ENCODE results near the gene NR0B2. TPM values are rescaled to one million over a fixed set of nuclear protein-coding genes. Genes with fewer than 3 reads are reported as not detected.

The NR0B2 gene
- total and polyA plus RNA-seq, 2 of the 13 experiments (the other 11 are each of a cell fraction or from before 2014, with no cell fraction given): 72.5 to 133 TPM

DNA sequence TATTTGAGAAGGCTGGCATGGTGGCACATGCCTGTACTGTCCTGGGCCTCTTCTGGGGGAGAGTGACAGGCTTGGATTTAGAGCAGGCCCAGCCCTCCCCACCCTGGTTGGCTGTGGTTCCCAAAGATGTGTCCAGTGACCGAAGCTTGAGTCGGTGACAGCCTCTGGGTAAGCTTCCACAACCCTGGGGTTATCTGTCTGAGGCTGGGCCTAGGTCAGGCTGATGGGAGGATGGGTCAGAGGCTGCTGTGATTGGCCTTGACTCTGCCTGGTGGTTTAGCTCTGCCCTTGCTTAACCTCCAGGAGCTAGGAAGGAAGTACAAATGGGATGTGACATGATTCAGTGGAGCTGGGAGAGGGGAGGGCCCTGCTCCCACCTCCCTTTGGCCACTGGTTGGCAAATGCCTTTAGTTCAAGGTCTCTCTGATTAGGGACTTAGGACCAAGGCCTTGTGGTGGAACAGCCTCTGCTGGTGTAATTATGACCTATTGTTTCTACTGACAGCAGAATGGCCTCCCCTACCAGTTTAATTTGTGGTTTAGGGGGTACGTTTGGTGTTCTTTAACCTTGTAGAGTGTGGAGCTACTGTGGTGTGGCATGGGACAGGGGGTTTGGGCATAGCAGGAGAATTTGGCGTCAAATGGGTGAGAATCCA, 24.4 kb upstream of the NR0B2 start (continued):
- TF ChIP-seq, protein P1, sequence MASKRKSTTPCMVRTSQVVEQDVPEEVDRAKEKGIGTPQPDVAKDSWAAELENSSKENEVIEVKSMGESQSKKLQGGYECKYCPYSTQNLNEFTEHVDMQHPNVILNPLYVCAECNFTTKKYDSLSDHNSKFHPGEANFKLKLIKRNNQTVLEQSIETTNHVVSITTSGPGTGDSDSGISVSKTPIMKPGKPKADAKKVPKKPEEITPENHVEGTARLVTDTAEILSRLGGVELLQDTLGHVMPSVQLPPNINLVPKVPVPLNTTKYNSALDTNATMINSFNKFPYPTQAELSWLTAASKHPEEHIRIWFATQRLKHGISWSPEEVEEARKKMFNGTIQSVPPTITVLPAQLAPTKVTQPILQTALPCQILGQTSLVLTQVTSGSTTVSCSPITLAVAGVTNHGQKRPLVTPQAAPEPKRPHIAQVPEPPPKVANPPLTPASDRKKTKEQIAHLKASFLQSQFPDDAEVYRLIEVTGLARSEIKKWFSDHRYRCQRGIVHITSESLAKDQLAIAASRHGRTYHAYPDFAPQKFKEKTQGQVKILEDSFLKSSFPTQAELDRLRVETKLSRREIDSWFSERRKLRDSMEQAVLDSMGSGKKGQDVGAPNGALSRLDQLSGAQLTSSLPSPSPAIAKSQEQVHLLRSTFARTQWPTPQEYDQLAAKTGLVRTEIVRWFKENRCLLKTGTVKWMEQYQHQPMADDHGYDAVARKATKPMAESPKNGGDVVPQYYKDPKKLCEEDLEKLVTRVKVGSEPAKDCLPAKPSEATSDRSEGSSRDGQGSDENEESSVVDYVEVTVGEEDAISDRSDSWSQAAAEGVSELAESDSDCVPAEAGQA (IDR thresholded peaks at IDR 0.05; ENCODE audit: low read depth): 0 out of 2 replicates have a peak, but pooled peaks have one; percentile 19
- TF ChIP-seq, protein P1 (CRISPR knock-in tag; IDR thresholded peaks at IDR 0.05; ENCODE audit: borderline replicate concordance): no peak
- TF ChIP-seq SOX5 (CRISPR knock-in tag; IDR thresholded peaks at IDR 0.05; ENCODE audit: borderline replicate concordance) (peak; percentile 91), ZNF33B (CRISPR knock-in tag; IDR thresholded peaks at IDR 0.05) (no peak), ZNF746 (CRISPR knock-in tag; IDR thresholded peaks at IDR 0.05) (peak; percentile 97), CCDC6 (CRISPR knock-in tag; IDR thresholded peaks at IDR 0.05) (peak; percentile 36; the same call in 1 of the 2 replicates), FOXA3 (CRISPR knock-in tag; IDR thresholded peaks at IDR 0.05) (peak; percentile 79), NR2F6 (IDR thresholded peaks at IDR 0.05) (peak; percentile 97), NR2F6 (CRISPR knock-in tag; IDR thresholded peaks at IDR 0.05) (peak; percentile 98), MED1 (CRISPR knock-in tag; IDR thresholded peaks at IDR 0.05) (peak; percentile 99), ERF (CRISPR knock-in tag; IDR thresholded peaks at IDR 0.05) (0 out of 2 replicates have a peak, but pooled peaks have one; percentile 95), NCOA5 (CRISPR knock-in tag; IDR thresholded peaks at IDR 0.05) (no peak), ZNF564 (CRISPR knock-in tag; IDR thresholded peaks at IDR 0.05) (no peak), AGO1 (IDR thresholded peaks at IDR 0.05; ENCODE audit: low read depth, low read length, poor library complexity, severe bottlenecking) (no peak), BHLHE40 (IDR thresholded peaks at IDR 0.05; ENCODE audit: low read length) (no peak), POLR2A (IDR thresholded peaks at IDR 0.05; ENCODE audit: insufficient read depth in 1 of 2, low read depth in 2 of 2, low read length in 2 of 2) (peak; percentile 25 to 51; a peak in 2 of 4 replicates), ZNF777 (CRISPR knock-in tag; IDR thresholded peaks at IDR 0.05) (no peak)
- TF ChIP-seq, protein P2, sequence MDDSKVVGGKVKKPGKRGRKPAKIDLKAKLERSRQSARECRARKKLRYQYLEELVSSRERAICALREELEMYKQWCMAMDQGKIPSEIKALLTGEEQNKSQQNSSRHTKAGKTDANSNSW (CRISPR knock-in tag; IDR thresholded peaks at IDR 0.05; ENCODE audit: borderline replicate concordance): no peak
- TF ChIP-seq, protein P3, sequence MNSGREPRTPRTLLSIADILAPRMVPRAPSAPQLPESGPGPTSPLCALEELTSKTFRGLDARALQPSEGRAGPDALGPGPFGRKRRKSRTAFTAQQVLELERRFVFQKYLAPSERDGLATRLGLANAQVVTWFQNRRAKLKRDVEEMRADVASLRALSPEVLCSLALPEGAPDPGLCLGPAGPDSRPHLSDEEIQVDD (CRISPR knock-in tag; IDR thresholded peaks at IDR 0.05; ENCODE audit: borderline replicate concordance): no peak
- TF ChIP-seq, protein P4, sequence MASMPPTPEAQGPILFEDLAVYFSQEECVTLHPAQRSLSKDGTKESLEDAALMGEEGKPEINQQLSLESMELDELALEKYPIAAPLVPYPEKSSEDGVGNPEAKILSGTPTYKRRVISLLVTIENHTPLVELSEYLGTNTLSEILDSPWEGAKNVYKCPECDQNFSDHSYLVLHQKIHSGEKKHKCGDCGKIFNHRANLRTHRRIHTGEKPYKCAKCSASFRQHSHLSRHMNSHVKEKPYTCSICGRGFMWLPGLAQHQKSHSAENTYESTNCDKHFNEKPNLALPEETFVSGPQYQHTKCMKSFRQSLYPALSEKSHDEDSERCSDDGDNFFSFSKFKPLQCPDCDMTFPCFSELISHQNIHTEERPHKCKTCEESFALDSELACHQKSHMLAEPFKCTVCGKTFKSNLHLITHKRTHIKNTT (CRISPR knock-in tag; IDR thresholded peaks at IDR 0.05): no peak
- TF ChIP-seq, protein P5, sequence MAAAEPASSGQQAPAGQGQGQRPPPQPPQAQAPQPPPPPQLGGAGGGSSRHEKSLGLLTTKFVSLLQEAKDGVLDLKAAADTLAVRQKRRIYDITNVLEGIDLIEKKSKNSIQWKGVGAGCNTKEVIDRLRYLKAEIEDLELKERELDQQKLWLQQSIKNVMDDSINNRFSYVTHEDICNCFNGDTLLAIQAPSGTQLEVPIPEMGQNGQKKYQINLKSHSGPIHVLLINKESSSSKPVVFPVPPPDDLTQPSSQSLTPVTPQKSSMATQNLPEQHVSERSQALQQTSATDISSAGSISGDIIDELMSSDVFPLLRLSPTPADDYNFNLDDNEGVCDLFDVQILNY (CRISPR knock-in tag; conservative IDR thresholded peaks at IDR 0.05): no peak
- TF ChIP-seq, protein P6, sequence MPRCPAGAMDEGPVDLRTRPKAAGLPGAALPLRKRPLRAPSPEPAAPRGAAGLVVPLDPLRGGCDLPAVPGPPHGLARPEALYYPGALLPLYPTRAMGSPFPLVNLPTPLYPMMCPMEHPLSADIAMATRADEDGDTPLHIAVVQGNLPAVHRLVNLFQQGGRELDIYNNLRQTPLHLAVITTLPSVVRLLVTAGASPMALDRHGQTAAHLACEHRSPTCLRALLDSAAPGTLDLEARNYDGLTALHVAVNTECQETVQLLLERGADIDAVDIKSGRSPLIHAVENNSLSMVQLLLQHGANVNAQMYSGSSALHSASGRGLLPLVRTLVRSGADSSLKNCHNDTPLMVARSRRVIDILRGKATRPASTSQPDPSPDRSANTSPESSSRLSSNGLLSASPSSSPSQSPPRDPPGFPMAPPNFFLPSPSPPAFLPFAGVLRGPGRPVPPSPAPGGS (CRISPR knock-in tag; IDR thresholded peaks at IDR 0.05): no peak; the same call in 1 of the 2 replicates

All from HepG2 (cell line).